Vagina (tissue), 2 donors: ENCODE data around the gene KLHDC8A.

ENCODE experiments used
- POLR2A ChIP-seq, 2 donors: fragments of 450-650 bp; IDR thresholded peaks; one replicate each; pipeline ENCODE4 v1.6.1; 2017; ENCODE audit warnings: antibody characterized with exemption in 2 of 2, mild to moderate bottlenecking in 2 of 2, moderate library complexity in 2 of 2
- TF ChIP-seq, protein P1 (sequence below), 3 experiments: fragments of 450-650 bp in 2 of 3; fragments of 200-600 bp in 1 of 3; sonication (generic) in 1 of 3; IDR thresholded peaks; one replicate each; pipeline ENCODE4 v1.5.1; 2017 to 2019; ENCODE audit warnings: antibody characterized with exemption in 3 of 3, mild to moderate bottlenecking in 2 of 3, moderate library complexity in 2 of 3

DNA sequence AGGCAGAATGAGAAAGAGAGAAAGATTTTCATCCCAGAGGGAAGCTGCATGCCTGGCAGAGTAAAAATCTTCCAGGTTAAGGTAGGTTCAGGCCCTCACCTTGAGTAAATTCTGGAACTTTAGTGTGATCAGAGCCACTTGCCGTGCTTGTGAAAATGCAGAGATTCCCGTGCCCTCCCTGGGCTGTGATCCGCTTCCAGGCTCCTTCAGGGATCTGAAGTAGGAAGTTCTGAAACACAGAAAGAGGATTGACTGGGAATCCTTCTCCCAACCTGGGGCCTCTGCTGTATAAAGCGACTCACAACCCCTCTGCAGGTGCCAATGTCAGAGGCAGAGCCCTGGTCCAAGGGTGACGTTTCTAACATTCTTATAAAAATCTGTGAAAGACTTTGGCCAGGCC is 61.8 kb downstream of the KLHDC8A start:
- TF ChIP-seq, protein P1, sequence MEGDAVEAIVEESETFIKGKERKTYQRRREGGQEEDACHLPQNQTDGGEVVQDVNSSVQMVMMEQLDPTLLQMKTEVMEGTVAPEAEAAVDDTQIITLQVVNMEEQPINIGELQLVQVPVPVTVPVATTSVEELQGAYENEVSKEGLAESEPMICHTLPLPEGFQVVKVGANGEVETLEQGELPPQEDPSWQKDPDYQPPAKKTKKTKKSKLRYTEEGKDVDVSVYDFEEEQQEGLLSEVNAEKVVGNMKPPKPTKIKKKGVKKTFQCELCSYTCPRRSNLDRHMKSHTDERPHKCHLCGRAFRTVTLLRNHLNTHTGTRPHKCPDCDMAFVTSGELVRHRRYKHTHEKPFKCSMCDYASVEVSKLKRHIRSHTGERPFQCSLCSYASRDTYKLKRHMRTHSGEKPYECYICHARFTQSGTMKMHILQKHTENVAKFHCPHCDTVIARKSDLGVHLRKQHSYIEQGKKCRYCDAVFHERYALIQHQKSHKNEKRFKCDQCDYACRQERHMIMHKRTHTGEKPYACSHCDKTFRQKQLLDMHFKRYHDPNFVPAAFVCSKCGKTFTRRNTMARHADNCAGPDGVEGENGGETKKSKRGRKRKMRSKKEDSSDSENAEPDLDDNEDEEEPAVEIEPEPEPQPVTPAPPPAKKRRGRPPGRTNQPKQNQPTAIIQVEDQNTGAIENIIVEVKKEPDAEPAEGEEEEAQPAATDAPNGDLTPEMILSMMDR (IDR thresholded peaks at IDR 0.05) = no peak
- TF ChIP-seq POLR2A (IDR thresholded peaks at IDR 0.05) = no peak
